HG02885 (cell line): ENCODE measurements around the gene DIP2A.

ENCODE experiments used
- ATAC-seq: cut with Tn5 transposase; IDR thresholded peaks from one replicate; pipeline ENCODE4 v1.9.1; 2021; ENCODE audit warnings: mild to moderate bottlenecking; ENCODE audit not compliant: unreplicated experiment, poor library complexity

DIP2A gene

GRCh38 chr21:46552865-46553379, 94.2 kb downstream of the DIP2A start:
- ATAC-seq = no peak

DNA sequence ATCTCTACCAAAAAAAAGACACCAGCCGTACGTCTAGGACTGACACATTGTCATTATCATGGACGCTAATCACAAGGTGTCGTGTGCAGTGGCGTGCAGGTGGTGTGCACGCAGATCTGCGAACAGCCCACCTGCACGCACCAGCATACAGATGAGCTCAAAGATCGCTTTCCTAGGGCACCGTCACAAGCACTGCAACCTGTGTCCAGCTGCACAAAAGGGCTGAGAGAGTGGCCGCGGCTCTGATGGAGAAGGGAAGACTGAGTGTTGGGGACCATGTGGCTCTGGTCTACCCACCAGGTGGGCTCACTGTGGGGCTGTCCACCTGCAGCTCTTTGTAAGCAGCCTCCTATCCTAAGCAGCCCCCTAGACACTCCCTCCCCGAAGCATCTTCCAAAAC, 95.3 kb downstream of the DIP2A start:
- no peak for ATAC-seq

GRCh38 chr21:46554431-46555224, 95.9 kb downstream of the DIP2A start:
- ATAC-seq = no peak

DNA sequence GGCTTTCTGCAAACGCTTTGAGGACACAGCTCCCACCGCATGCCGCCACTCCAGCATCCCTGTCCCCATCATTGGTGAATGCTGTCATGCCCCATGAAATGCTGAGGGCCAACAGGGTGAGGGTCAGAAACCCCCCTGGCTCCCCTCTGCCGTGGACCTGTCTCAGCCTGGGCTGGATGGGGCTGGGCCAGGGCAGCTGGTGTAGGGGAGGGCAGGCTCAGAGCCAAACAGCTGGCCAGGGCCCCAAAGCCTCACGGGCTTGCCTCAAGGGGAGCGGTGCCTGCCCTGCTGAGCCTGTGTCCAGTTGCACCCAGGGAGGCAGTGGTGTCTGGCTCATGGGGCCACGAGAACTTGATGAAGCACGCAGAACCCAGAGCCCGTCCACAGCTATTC, 96.5 kb downstream of the DIP2A start:
- no peak for ATAC-seq

GRCh38 chr21:46555678-46556077, 97.0 kb downstream of the DIP2A start:
- no peak for ATAC-seq

- no peak for ATAC-seq
Measured at GRCh38 chr21:46556802-46557201, 98.1 kb downstream of the DIP2A start.

GRCh38 chr21:46557469-46557868, 98.8 kb downstream of the DIP2A start:
- no peak for ATAC-seq

- ATAC-seq = no peak
Measured at GRCh38 chr21:46557919-46558392, 99.3 kb downstream of the DIP2A start.

GRCh38 chr21:46559291-46559983, 100.7 kb downstream of the DIP2A start:
- peak; percentile 78 for ATAC-seq

DNA sequence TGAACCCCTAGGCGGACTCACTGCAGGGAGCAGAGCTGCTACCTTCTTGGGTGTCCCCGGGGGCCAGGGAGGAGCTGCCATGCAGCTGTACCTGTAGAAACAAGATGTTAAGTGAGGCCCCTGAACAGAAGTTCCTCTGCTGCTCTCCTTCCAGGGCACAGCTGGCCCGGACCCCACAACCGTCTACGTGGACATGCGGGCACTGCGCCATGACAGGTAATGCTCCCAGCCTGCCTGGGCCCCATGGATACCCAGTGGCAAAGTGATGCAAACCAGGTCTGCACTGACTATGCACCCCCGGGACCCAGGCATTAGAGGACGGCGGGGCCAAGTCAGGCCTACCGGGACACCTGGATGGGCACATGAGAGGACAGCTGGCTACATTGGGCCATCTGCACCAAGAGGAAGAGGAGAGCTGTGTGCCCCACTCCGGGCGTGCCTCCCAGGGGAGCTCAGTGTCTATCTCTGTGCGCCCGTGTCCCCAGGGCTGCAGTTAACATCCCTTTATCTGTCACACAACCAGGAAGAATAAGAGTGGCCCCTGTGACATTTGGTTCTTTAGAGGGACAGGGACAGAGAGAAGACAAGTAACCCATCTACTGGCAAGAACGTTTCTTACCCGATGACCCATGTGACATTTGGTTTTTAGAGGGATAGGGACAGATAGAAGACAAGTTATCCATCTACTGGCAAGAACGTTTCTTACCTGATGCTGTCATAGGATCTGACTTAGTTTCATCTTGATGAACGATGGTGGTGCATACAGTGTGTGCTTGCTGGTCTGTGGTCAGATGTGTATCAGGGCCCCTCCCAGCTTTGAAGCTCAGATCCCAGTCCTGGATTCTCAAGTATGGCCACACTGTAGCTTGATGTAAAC, 102.1 kb downstream of the DIP2A start:
- no peak for ATAC-seq

DNA sequence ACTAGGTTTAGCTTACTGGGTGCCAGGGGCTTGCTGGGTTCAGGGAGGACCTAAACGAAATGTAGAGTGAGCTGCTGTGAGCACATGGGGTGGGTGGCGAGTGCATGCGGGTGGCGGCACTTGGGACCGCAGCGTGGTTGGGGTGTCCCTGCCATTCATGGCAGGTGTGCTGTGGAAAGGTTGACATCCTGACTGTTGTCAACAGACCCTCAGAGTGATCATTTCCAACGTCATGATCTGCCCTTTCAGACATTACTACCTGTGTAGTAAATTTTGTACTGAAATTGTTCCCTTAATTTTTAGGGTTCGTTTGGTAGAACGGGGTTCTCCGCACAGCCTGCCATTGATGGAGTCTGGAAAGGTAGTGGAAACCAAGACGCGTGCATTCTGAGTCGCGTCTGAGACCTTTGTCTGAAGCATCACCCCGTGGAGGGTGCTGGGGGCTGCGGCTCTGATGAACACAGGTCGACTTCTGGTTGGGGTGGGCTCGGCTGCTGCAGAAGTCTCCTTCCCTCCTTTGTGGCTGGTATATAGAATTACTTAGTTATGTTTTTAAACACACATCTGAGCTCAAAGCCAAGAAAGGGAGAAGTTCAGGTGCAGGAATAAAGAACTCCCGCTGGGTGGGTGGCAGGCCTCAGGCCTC, 102.9 kb downstream of the DIP2A start:
- no peak for ATAC-seq

- no peak for ATAC-seq
Measured at GRCh38 chr21:46562472-46562871, 103.8 kb downstream of the DIP2A start.

GRCh38 chr21:46562964-46563607, 104.4 kb downstream of the DIP2A start:
- ATAC-seq = no peak

DNA sequence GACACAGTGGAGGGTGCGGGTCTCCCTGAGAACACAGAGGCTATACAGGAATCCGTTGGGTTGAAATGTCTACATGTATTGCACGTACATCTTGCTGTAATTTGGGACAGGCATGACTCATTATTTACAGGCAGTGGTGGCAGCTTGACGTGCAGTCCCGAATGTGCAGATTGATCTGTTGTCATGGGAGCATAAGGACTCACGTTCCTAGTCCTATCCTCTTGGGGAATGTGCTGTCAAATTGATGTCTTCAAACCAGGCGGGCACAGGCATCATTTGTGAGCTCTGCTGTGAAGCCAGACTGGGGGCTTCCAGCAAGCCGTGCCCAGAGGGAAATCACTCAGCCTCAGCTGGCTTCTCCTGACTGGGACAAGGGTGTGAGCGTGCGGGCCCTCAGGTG, 105.7 kb downstream of the DIP2A start:
- no peak for ATAC-seq

DNA sequence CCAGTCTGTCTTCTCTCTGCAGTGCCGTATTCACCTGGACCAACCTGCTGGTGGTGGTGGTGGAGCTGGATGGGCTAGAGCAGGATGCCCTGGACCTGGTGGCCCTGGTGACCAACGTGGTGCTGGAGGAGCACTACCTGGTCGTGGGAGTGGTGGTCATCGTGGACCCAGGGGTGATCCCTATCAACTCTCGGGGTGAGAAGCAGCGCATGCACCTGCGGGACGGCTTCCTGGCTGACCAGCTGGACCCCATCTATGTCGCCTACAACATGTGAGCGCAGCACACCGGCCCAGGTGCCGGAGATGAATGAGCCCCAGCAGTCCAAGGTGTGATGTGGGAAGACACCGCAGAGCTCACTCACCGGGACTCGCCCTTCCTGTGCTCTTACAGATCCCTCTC, 108.7 kb downstream of the DIP2A start:
- no peak for ATAC-seq

GRCh38 chr21:46568562-46568961, 109.9 kb downstream of the DIP2A start:
- no peak for ATAC-seq

- no peak for ATAC-seq
Measured at GRCh38 chr21:46569081-46569480, 110.4 kb downstream of the DIP2A start.

- ATAC-seq = no peak
Measured at GRCh38 chr21:46570119-46570518, 111.4 kb downstream of the DIP2A start.

DNA sequence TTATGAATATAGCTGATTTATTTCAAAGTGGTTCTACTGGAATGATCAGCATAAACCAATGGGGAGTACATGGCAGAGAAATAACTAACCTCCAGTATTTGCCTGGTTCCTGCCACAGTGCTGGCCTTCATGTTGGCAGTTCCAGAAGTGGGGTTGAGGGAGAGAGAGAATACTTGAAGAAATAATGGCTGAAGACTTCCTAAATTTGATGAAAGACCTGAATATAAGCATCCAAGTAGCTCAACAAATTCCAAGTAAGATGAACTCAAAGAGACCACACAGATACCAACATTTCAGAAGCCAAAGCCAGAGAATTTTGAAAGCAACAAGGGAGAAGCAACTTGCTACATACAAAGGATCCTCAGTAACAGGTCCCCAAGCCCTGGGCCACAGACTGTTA, 111.9 kb downstream of the DIP2A start:
- ATAC-seq = no peak

- no peak for ATAC-seq
Measured at GRCh38 chr21:46572850-46573249, 114.2 kb downstream of the DIP2A start.
